ENCODE measurements around the gene GPR35.

The GPR35 gene

GRCh38 chr2:240591226-240591625 lies 34.1 kb upstream of the GPR35 start:
- H3K4me3 ChIP-seq (ENCODE audit: low read depth in 1 of 2, low read length in 2 of 2), result no peak overlapping the region
- no peaks in the 10 kb centered on the region for H3K9me3 ChIP-seq (ENCODE audit: insufficient read depth, low read length, severe bottlenecking)
- H3K36me3 ChIP-seq (ENCODE audit: insufficient read depth, low read length), result peaks cover 68% of the 10 kb centered on the region
- peaks cover 93% of the 10 kb centered on the region for H4K20me1 ChIP-seq (ENCODE audit: insufficient read depth, low read length)
- no peak overlapping the region for H3K9ac ChIP-seq (ENCODE audit: low read depth, low read length)
- DNase-seq, result no peak
- H3K27ac ChIP-seq (ENCODE audit: low read length), result no peak overlapping the region
- peaks cover 22% of the 10 kb centered on the region for H3K4me1 ChIP-seq (ENCODE audit: insufficient read depth, low read length)
- no peak for ATAC-seq (ENCODE audit: insufficient read depth, low read depth)
- H3K79me2 ChIP-seq (ENCODE audit: insufficient read depth, low read length), result peaks cover 79% of the 10 kb centered on the region
- no peaks in the 10 kb centered on the region for H3K27me3 ChIP-seq (ENCODE audit: insufficient read depth, low read length, poor library complexity)
- no peak overlapping the region for H2AFZ ChIP-seq (ENCODE audit: low read depth, low read length)
- H3K4me2 ChIP-seq (ENCODE audit: insufficient read depth, low read length), result no peak overlapping the region
- TF ChIP-seq CTCF (IDR thresholded peaks at IDR 0.05; ENCODE audit: borderline replicate concordance, extremely low read depth, low read length, poor library complexity, severe bottlenecking) (no peak), EZH2 (IDR thresholded peaks at IDR 0.05; ENCODE audit: borderline replicate concordance, low read depth, low read length, severe bottlenecking) (no peak)

- H3K79me2 ChIP-seq (ENCODE audit: insufficient read depth, low read length), result peaks cover 77% of the 10 kb centered on the region
- DNase-seq (no peak), ATAC-seq (ENCODE audit: insufficient read depth, low read depth) (no peak)
- H3K27me3 ChIP-seq (ENCODE audit: insufficient read depth, low read length, poor library complexity), result no peaks in the 10 kb centered on the region
- peaks cover 98% of the 10 kb centered on the region for H4K20me1 ChIP-seq (ENCODE audit: insufficient read depth, low read length)
- no peak overlapping the region for H3K27ac ChIP-seq (ENCODE audit: low read length)
- TF ChIP-seq CTCF (IDR thresholded peaks at IDR 0.05; ENCODE audit: borderline replicate concordance, extremely low read depth, low read length, poor library complexity, severe bottlenecking), result no peak
- TF ChIP-seq EZH2 (IDR thresholded peaks at IDR 0.05; ENCODE audit: borderline replicate concordance, low read depth, low read length, severe bottlenecking), result no peak
- H3K9me3 ChIP-seq (ENCODE audit: insufficient read depth, low read length, severe bottlenecking), result no peaks in the 10 kb centered on the region
- H3K4me1 ChIP-seq (ENCODE audit: insufficient read depth, low read length), result peaks cover 22% of the 10 kb centered on the region
- no peak overlapping the region for H2AFZ ChIP-seq (ENCODE audit: low read depth, low read length)
- peaks cover 74% of the 10 kb centered on the region for H3K36me3 ChIP-seq (ENCODE audit: insufficient read depth, low read length)
- no peak overlapping the region for H3K4me3 ChIP-seq (ENCODE audit: low read depth in 1 of 2, low read length in 2 of 2)
- no peak overlapping the region for H3K9ac ChIP-seq (ENCODE audit: low read depth, low read length)
- H3K4me2 ChIP-seq (ENCODE audit: insufficient read depth, low read length), result no peak overlapping the region
Measured at GRCh38 chr2:240591784-240592183, 33.5 kb upstream of the GPR35 start.

- H3K4me1 ChIP-seq (ENCODE audit: insufficient read depth, low read length), result peaks cover 11% of the 10 kb centered on the region
- H2AFZ ChIP-seq (ENCODE audit: low read depth, low read length), result no peak overlapping the region
- H3K36me3 ChIP-seq (ENCODE audit: insufficient read depth, low read length), result peaks cover 87% of the 10 kb centered on the region
- no peaks in the 10 kb centered on the region for H3K9me3 ChIP-seq (ENCODE audit: insufficient read depth, low read length, severe bottlenecking)
- DNase-seq (no peak), ATAC-seq (ENCODE audit: insufficient read depth, low read depth) (no peak)
- no peak overlapping the region for H3K4me2 ChIP-seq (ENCODE audit: insufficient read depth, low read length)
- no peaks in the 10 kb centered on the region for H3K27me3 ChIP-seq (ENCODE audit: insufficient read depth, low read length, poor library complexity)
- peaks cover 63% of the 10 kb centered on the region for H3K79me2 ChIP-seq (ENCODE audit: insufficient read depth, low read length)
- TF ChIP-seq CTCF (IDR thresholded peaks at IDR 0.05; ENCODE audit: borderline replicate concordance, extremely low read depth, low read length, poor library complexity, severe bottlenecking) (no peak), EZH2 (IDR thresholded peaks at IDR 0.05; ENCODE audit: borderline replicate concordance, low read depth, low read length, severe bottlenecking) (no peak)
- H3K9ac ChIP-seq (ENCODE audit: low read depth, low read length), result no peak overlapping the region
- H3K4me3 ChIP-seq (ENCODE audit: low read depth in 1 of 2, low read length in 2 of 2), result no peak overlapping the region
- peaks cover 98% of the 10 kb centered on the region for H4K20me1 ChIP-seq (ENCODE audit: insufficient read depth, low read length)
- no peak overlapping the region for H3K27ac ChIP-seq (ENCODE audit: low read length)
Measured at GRCh38 chr2:240593026-240593702, 32.1 kb upstream of the GPR35 start.

All from DND-41 (cell line).